ENCODE data around the gene MME.

The MME gene

DNA sequence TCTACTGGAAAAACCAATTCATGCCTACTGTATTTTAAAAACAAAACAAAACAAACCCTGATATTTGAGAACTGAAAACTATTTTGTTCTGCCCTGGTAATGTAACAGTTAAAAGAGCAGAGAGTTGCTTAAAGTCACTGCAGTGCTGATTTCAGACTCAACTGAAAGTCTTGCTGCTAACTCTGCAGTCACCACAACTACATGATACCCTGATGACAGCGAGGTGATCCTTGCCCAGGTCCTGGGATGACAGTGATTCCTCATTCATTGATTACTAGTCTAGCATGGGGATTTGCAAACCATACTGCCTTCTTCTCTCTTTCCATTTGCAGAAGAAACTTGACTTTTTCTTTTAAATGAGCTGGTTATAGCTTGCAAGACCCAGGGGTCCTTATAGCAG lies 67.5 kb downstream of the MME start:
- no peak for DNase-seq (ENCODE audit: low spot score)

DNA sequence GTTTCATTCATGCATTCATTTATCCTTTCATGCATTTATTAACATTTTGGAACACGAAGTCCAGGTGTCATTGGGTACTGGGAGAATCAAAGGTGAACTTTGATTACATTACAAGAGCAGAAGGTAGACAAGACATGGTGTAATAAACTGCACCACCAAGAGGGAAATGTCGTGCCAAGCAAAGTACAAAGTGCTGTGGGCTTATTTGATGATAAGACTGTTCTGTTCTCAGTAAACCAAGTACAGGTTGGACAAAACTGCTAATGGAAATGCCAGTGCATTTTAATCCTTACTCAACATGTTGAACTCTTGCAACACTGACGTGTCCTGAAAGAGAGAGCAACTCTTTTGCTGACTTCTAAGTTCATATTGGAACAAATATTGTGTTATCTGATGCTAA lies 69.4 kb downstream of the MME start:
- no peak for DNase-seq (ENCODE audit: low spot score)

GRCh38 chr3:155153242-155154186 lies 73.4 kb downstream of the MME start:
- DNase-seq (ENCODE audit: low spot score): no peak

DNA sequence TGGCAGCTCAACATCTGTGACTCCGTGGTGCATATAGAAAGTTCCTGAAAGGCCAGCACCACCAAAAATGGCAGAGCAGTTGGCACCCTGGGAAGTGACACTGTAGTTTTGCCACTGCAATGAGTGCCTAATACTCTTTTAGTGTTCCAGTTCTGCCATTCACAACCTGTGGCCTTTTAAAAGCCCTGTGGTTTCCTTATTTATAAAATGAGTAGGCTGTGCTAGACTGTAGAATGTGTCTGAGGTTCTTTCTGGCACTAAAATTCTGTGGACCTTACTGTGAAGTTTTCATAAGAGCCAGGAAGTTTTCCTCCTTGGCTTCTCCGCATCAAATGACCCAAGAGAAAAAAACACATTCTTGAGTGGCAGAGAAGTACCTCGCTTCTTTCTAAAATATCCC lies 74.1 kb downstream of the MME start:
- no peak for DNase-seq (ENCODE audit: low spot score)

DNA sequence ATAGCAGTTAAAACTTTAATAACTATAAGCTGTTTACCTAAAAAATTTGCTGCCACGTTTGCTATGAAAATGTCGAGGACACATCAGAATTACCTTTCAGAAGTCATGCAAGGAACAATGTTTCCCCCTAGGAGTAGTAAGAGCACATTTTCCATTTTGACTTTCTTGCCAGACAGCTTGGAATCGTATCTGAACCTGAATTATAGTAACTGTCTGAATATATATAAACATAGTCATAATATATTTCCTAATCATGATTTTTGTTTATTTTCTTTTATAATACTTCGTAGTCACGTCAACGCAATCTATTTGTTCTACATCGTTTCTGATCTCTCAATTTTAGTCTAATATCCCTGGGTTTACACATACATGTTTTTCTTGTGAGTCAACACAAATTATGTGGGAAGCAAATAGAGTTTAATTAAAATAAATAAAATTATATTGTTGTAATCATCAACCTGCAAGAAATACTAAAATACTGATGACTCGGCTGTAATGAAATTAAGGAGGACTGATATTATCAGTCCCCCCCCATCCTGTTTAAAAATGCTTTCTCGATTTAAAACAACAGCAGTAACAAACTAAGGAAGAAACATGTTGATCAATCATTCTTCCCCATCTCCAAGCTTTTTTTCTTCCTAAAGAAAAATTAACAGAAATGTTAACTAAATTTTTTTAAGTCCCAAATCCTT lies 78.4 kb downstream of the MME start:
- no peak for DNase-seq (ENCODE audit: low spot score)

DNA sequence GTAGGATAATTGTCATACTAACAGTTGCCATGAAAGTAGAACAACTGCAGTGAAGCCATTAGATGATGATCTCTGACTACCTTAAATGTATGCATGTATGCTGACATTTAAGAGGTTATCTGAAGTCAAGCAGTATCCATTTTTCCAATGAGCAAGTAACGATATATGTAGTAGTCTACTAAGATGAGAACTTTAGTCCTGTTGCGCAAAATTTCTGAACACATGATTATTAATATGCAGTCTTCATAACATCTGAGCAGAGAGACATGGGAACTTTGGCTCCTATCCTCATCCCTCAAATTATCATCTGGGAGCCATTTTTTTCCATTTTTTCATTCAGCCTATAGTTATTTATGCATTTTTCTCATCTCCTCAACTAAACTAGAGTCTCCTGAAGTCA lies 79.2 kb downstream of the MME start:
- DNase-seq (ENCODE audit: low spot score): no peak

- no peak for DNase-seq (ENCODE audit: low spot score)
Measured at GRCh38 chr3:155161640-155162292, 81.6 kb downstream of the MME start.

DNA sequence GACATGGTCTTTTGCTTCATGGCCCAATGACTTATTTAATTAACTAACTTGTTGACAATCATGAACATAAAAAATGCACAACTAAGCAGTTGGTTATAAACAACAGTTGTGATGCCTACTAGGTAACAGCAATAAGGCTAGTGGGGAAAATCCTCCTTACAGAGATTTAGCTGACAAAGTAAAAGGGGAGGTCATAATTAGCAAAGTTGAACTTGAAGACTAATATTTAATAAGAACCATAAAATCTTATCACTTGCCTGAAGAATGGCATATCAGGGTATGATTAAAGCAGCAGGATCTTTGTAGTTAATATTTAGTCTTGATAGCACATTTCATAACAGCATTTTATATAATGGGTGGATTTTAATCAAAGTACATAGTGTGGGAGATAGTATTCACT lies 84.2 kb downstream of the MME start:
- no peak for DNase-seq (ENCODE audit: low spot score)

- DNase-seq (ENCODE audit: low spot score): no peak
Measured at GRCh38 chr3:155166441-155166840, 86.3 kb downstream of the MME start.

DNA sequence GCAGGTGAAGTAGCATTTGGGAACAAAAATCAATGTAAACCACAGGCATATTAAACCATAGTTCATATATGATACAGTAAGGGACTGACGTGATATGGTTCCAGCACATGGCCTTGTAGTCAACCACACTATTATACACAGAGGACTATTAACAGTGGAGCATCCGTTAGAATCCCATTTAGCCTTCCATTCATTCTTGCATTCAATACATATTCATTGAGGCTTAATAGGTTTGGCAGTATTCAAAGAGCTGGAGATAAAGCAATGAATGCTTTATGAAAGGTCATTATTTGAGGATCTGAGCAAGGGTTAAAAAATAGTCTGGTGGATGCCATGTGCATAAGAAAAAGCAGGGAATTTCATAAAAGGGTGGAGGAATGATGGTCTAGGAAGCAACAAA lies 89.1 kb downstream of the MME start:
- no peak for DNase-seq (ENCODE audit: low spot score)

DNA sequence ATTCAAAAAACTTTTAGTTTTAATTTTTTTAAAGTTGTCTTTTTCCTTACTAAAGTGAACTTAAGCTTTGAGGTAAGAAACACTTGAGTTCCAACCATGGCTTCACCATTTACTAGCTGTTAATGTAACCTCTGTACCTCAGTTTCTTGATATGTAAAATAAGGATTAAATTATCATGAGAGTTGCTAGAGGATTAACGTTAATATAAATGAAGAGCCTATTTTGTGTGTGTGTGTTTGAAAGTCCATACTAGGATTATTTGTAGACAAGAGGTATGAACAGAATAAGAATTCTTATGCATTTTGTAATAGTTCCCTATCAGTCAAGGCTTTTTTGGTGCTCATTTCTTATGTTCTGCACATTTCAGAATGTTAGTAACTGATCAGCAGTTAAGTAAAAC lies 93.7 kb downstream of the MME start:
- no peak for DNase-seq (ENCODE audit: low spot score)

GRCh38 chr3:155178810-155179436 lies 98.8 kb downstream of the MME start:
- DNase-seq (ENCODE audit: low spot score): no peak

GRCh38 chr3:155179437-155179827 lies 99.3 kb downstream of the MME start:
- DNase-seq (ENCODE audit: low spot score): no peak

DNA sequence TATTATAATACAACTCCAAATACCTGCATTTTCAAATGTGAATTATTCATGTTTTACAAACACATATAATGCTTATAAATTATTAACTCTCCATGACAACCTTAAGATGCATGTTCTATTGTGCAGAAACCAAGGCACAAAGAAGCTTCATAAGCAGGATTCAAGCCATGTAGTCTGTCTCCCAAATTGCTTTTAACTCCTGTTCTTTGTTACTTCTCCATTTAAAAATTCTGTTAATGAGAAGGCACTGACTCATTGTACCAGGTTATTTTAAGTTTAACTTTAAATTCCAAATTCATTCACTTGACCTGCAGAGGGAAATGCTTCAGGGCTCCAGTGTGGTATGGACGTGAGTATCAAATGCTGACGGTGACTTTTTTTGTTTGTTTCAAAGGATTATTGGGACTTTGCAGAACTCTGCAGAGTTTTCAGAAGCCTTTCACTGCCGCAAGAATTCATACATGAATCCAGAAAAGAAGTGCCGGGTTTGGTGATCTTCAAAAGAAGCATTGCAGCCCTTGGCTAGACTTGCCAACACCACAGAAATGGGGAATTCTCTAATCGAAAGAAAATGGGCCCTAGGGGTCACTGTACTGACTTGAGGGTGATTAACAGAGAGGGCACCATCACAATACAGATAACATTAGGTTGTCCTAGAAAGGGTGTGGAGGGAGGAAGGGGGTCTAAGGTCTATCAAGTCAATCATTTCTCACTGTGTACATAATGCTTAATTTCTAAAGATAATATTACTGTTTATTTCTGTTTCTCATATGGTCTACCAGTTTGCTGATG lies 100.0 kb downstream of the MME start:
- no peak for DNase-seq (ENCODE audit: low spot score)

- no peak for DNase-seq (ENCODE audit: low spot score)
Measured at GRCh38 chr3:155182467-155182866, 102.3 kb downstream of the MME start.

GRCh38 chr3:155184011-155184410 lies 103.9 kb downstream of the MME start:
- DNase-seq (ENCODE audit: low spot score): no peak

GRCh38 chr3:155185631-155186071 lies 105.5 kb downstream of the MME start:
- DNase-seq (ENCODE audit: low spot score): no peak

DNA sequence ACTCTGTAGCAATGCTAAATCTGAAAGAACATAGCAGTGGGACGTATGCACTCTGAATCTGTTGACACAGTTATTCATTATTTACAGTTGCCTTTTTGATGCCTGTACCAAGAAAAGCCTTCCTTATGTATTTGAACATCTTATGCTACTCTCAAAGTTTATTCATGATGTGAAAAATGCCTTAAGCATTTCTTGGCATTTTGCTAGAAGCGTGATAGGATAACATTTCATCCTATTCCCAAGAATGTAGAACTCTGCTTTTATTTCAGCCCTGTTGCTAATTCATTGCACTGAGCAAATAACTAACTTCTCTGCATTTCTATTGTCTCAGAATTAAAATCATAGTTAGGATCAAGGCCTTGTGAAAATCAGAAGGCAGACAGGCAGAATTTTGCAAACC lies 107.9 kb downstream of the MME start:
- no peak for DNase-seq (ENCODE audit: low spot score)

- DNase-seq (ENCODE audit: low spot score): no peak
Measured at GRCh38 chr3:155189478-155189877, 109.4 kb downstream of the MME start.

- no peak for DNase-seq (ENCODE audit: low spot score)
Measured at GRCh38 chr3:155190691-155191090, 110.6 kb downstream of the MME start.

DNA sequence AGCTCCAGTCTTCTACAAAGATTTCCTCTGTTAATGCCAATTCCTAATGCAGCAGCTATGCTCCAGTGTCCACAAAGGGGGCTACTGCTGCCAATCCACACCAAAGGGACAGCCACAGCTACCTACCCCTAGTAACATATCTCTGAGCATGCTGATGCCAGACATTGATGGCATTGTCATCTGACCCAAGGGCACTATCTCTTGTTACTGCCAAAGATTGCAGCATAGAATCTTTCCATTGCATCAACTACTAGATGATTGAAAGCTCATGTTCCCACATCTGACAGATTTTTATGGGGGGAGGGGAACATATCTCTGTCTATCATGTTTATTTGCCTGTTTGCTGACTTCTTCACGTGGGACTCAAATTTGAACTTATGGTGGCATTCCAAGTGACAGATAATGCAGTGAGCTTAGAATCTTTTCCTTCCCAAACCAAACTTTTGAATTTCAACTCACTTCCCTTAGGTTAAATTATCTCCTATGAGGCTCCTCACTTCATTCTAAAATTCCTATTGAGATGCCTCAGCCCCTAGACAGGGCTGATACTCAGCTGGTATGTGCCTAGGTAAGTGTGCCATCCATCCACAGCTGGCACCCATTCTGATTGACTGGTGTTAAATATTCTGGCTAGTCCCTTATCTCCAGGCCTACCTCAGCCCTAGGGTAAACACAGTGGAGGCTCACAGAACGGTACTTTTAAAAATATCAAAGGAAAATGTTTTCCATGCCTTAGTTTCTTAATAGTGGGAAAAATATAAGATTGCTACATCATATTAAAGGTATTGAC lies 113.0 kb downstream of the MME start:
- DNase-seq (ENCODE audit: low spot score): no peak

Measured in RKO (cell line).